CD4-positive, alpha-beta T cell treated with Interleukin-21 for 1 hour (primary cell): ENCODE data around the gene ZCCHC24.
A peak's percentile ranks its signal among the peaks of the same experiment; 100 is the strongest.

Source experiments
- DNase-seq: peaks from one replicate; pipeline ENCODE4 v3.0.0-alpha.2; 2020

The ZCCHC24 gene

DNA sequence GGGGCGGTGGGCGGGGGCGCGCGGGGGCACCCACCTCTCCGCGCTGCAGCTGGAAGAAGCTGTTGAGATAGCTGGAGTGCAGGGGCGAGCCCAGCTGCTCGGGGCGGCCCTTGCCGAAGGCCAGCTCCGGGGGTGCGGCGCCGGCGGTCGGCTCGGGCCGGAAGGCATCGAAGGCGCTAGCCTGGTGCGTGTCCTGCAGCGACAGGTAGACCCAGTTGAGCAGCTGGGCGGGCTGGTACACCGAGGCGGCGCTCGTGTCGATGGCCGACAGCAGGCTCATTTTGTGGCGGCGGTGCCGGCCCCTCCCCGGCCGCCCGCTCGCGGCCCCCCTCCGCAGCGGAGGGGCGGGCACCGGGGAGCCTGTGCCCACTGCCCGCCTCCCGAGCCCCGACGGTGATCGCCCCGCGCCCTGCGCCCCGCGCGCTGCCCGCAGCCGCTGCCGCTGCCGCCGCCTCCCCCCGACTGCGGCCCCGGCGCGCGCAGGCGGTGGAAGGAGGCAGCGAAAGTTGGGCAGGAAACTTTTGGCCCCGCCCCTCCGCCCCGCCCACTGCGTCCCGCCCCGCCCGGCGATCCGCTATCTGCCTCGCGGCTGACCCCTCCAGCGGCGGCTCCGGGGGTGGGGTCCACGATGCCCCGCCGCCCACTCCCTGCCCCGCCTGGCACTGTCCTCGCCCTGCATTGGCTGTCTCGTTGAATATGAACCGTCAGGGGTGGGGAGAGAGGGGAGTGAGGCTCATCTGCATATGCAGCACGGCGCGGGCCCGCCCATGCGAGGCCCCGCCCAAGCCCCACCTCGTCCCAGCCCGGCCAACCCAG, at the start of gene ZCCHC24:
Gene ZCCHC24, minus strand, starts transcription at position 464 of the 816 bp plus-strand sequence. Its CDS starts 184 bp downstream, at position 280.
- DNase-seq = peak; percentile 98

DNA sequence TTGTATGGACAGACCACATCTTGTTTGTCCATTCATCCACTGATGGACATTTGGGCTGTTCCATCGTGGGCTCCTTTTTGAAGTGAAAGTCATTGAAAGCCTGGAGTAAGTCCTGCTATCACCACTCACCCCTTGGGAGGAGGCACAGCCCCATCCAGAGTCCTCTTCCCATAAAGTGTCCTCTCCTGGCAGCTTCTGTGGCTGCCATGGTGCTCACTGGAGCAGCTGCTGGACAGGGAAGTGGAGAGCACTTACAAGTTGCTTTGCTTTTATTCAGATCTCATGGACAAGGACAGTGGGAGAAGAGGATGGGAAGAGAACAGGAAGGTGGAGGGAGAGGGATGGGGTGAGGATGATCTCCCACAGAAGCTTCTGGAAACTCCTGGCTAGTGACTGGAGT, 48.4 kb upstream of the ZCCHC24 start:
- no peak for DNase-seq

DNA sequence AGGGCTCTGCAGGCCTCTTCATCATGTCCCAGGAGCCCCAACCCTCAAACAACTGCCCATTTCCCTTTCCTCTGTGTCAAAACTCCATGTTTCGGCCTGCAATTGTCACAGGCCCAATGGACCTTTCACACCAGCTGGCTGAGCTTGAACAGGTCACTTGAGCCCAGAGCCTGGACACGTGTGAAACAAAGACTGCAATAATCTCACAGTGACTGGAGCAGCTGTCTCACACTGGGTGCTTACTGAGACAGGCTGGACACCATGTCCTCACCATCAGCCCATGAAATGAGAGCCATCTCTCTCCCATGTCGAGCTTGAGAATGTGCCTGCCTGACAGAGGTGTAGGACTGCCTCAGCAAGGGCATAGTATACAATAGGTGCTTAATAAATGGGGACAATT, 47.4 kb upstream of the ZCCHC24 start:
- no peak for DNase-seq

DNA sequence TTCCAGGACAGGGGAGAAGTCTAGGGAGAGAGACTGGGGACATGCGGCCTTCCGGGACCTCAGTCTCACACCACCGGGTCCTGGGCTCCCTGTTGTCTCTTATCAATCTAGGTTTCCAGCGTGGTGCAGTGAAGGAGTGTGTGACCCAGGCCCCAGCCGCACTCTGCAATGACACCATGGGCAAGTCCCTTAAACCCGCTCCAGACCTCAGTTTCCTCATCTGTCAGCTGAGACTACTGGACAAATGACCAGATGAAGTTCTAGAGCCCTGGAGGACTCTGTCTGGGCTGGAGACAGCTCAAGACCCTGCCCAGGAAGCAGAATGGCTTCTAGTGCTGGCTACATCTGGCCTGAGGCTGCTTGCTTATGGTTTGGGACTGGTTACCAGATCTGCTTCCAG, 46.8 kb upstream of the ZCCHC24 start:
- DNase-seq = no peak

DNA sequence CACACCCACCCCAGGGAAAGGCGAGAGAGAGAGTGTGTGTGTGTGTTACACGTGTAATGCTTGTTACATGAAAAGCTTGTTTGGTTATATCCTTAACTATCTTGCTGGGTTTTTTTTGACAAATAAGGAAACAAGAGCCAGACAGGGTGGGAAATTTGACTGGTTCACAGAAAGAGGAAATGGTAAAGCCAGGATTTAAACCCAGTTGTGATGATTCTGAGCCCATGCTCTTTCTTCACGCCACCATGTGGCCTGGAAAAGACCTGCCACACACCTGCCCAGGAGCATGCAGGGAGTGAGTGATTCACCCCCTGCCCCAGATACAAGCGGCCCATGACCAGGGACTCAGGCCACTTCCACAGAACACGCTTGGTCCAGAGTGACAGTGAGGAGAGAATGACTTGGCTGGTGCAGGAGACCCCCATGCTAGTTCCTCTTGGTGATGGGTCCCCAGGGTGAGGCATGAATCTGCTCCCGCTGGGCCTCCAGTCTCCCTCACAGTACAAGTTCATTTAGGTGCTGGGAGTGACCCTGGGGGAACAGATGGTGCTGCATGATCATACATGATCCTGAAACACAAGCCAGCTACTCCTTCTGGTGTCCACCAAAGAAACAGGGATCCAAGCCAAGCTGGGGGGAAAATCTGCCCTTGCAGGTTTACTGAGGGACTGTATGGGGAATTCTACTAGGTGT, 45.9 kb upstream of the ZCCHC24 start:
- DNase-seq = no peak

DNA sequence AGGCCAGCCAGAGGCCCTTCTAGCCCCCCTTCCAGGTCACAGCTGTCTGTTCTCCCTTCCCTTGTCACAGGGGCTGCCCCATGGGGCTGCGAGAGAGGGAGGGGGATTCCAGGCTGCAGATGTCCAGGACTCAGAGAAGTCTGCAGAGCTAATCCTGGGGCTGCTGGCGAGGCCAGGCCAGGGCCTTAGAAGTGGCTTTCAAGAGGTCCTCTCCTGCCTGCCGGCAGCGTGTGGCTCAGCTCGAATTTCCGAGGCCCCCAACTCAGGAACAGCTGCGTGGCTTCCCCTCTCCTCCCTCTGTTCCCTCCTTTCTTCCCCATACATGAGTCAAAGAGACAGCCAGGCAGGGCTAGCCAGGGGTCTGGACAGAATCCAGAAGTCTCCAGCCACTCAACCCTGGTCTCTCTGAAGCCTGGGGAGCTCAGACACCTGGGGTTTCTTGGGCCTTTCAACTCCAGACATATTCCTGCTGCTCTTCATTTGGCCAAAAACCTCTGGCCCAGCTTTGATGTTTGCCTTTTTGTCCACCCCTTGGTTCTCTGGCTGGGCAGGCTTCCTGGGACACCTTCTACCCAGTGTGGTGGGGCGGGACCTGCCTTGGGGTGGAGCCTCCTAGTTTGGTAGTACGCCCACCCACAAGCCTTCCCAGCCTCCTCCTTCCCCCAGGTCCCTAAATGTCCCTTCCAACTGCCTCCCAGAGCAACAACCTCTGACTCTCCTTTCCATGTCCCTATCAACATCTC, 45.1 kb upstream of the ZCCHC24 start:
- no peak for DNase-seq

DNA sequence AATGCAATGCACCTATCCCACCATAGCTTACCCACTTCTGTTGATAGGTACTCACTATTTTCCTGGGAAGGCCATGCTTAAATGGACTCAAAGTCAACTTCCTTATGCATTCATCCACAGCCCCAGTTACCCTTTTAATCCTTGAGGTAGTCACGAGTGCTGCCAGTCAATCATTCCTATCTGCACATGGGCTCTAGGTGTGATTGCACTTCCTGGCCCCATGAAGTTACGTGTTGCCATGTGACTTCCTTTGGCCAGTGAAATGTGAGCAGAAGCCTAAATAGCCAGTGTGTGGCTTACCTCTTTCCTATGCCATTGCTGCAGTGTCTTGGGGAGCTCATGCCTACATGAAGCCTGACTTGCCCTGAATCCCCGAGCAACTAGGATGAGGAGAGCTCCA, 43.4 kb upstream of the ZCCHC24 start:
- no peak for DNase-seq

DNA sequence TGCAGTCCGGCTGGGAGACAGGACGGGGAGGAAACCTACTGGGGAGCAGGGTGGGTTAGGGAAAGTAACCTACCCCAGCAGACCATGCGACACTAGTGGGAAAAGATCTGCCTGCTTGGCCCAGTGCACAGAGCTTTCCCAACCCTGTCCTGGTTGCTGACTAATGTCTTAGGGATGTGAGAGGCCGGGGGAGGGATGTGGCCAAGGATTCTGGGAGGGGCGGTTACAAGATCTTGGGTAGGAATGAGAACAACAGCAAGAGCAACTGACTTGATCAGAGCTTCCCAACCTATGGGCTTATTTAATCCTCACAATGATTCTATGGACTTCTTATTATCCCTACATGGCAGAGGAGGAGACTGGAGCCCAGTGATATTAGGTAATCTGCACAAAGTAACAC, 42.9 kb upstream of the ZCCHC24 start:
- DNase-seq = no peak

DNA sequence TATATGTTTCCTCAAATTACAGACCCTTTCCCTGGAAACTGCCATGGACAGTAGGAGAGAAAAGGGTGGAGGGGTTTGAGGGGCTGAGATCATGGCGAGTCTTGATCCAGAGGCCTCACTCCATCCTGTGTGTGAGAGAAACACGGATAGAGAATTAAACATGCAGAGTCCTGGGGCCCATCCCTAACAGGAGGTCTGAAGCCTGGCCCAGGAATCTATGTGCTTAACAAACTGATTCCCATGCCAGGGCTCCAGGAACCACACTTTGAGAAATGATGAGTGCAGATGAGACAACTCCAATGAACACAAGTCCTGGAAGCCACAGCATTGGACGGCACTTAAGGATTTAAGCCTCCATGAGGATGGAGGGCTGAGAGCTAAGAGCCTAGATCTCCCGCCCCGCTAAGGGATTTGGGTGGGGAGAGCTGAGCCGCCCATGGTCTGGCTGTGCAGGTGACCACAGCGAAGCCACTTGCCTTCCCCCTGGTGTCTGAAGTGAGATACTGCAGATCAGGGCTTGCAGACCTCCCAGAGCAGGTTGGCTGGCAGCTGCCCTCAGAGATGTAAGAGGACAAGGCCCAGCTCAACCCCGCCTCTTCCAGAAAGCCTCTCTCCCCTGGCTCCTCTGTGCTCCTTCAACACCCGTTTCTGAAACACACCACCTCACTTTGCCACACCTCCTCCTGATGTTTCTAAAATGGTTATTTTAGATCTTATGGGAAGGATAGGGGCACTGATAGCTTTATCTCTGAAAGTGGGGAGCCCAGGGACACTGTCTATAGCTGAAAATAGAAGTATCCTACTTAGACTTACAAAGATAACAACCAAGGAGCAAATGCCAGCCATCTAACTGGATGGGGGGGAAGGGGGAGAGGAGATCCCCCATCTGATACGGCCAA, 42.1 kb upstream of the ZCCHC24 start:
- peak; percentile 19 for DNase-seq

DNA sequence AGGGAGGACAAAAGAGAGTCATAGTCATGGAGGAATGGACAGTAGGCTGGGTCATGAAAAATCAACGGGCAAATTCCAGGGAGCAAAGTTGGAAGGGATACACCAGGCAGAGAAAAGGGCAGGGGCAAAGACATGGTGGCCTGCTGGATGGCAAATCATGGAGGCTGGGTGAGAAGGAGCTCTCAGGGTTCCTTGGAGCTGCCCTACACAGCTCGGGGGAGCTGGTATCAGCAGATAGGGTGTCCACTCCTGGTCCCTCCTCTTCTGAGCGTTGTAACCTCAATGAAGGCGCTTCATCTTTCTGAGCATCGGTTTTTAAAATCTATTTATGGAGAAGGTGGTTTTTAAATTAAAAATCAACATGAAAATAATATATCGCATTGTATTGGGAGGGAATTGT, 39.1 kb upstream of the ZCCHC24 start:
- no peak for DNase-seq

DNA sequence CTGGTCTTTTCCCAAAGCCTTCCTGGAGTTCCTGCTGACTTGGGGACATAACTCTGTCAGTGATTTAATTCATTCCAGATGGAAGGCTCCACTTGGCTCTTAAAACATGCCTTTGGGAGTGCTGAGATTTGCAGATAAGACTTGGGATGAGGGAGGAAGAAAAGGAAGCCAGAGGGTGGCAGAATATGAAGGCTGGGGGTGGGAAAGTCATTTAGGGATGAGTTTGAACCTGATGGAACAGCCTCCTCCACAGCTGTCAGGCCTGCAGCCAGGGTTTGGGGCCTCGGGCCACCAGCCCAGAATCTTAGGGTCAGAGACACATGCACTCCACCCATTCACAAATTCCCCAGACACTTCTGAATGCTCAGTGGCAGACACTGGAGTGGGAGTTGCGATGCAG, 38.5 kb upstream of the ZCCHC24 start:
- DNase-seq = no peak

DNA sequence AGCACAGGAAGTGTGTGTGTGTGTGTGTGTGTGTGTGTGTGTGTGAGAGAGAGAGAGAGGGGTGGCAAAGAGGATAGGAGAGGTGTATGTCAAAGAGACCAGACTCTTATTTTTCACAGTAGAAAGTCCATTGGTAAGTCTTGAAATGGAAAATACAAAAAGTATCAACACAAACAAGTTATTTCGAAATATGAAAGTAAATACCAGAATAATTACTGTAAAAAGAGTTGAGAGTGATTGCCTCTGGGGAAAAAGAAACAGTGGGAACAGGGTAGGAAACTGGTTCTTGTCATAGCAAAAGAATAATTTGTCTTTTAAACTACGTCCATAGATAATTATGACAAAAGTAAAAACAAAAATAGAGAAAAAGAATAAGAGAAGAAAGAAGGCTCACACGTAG, 37.9 kb upstream of the ZCCHC24 start:
- DNase-seq = no peak

DNA sequence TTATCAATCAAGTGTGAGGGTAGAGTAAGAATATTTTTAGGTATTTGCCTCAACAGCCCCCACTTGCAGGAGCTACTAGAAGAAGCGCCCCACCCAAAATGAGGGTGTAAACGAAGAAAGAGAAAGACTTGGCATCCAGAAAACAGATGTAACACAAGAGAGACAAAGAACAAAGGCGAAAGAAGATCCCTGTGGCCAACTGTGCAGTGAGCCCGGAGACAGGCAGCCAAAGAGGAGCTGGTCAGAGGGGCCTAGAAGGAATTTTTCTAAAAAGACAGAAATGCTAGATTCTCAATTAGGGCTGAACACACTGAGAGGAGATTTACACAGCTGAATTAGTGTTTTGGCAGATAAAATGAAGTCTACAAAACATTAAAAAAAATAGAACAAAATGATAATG, 37.3 kb upstream of the ZCCHC24 start:
- no peak for DNase-seq

DNA sequence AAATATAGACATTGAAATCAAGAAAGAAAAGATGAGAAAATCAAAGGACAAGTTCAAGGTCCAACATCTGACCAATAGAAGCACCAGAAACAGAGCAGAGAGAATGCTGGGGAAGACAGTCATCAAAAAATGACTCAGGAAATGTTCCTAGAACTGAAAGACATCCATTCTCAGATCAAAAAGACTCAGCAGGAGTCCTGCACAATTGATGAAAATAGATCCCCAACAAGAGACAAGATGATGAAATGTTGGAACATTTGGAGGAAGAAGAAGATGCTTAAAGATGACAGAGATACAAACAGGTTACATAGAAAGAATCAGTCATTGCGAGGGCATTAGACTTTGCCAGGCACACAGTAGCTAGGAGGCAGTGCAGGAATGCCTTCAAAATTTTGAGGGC, 36.9 kb upstream of the ZCCHC24 start:
- no peak for DNase-seq

DNA sequence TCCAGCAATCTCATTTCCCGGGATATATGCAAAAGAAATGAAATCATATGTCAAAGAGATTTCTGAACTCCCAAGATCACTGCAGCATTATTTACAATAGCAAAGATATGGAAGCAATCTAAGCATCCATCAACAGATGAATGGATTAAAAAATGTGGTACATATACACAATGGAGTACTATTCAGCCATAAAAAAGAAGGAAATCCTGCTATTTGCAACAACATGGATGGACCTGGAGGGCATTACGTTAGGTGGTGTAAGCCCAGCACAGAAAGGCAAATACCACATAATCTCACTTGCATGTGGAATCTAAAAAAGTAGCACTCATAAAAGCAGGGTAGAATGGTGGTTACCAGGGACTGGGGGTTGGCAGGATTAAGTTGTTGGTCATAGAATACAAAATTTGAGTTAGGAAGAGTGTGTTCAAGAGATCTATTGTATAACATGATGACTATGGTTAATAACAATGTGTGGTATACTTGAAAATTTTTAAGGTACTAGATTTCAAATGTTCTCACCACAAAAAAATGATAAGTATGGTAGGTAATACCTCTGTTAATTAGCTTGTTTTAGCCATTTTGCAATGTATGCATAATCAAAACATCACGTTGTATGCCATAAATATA, 34.0 kb upstream of the ZCCHC24 start:
- no peak for DNase-seq

DNA sequence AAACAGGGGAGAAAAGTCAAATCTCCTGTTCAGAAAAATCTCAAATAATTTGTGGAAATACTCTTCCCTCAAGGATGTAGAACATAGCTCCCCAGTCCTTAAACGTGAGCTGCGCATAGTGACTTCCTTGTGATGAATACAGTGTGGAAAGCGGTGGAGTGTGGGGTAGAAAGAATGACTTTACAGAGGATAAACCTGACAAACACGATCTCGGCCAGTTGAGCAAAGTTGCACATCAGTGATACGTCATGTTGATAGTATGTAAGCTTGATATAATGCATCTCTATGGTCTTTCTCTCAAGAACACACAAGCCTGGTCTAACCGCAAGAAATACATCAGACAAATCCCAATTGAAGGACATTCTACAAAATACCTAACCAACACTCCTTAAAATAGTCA, 32.0 kb upstream of the ZCCHC24 start:
- no peak for DNase-seq

DNA sequence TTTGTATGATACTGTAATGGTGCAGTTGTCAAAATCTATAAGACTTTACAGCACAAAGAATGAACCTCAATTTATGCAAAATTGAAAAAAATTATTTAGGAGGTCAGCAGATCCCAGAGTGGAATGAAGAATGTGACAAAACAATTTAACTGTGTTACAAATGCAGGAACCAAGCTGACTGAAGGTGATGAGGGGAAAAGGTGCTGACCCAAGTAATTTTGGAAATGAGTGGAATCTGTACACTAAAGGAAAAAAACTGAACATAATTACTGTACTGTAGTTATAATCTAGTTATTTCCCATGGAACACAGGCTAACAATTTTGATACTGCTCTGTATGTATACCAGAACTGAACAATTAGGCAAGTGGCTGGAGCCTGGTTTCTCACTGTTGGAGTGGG, 31.2 kb upstream of the ZCCHC24 start:
- DNase-seq = no peak

DNA sequence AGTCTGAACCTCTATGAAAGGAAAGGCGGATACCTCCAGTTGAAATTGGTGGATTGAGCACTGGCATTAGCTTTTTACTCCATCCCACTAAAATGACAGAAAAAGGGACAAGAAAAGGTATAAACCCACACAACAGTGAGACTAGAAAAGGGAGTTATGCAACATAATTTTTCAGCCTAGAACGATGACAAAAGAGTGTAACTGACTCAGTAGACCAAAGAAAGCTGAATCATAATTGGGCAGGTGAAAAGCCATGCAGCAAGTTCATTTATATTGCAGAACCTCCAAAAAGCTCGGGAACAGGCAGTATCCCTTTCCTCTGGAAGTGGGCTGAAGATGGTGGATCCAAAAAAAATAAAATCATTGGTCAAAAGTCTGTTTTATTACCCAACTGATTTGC, 30.5 kb upstream of the ZCCHC24 start:
- DNase-seq = no peak

DNA sequence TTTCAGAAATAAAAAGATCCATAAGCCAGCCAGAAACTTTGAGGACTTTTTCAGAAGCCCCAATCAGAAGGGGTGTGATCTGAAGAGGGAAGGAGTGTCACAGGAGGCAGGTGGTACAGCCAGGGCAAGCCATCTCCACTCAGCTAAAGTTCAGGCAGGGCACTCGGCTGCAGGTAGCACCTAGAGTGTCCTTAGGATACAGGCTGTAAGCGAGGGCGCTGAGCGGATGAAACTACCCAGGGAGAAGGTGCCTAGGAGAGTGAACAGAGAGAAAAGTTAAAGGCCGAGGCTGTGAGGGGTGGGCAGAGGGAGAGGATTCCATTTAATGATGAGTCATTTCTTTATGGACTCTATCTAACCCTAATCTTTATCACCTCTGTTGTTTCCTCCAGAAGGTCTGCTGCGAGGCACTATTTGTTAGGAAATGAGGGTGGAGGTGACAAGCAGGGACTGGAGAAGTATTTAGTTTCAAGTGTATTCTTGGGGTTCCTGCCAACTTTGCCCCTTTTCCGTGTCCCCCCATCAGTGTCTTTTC, 29.8 kb upstream of the ZCCHC24 start:
- no peak for DNase-seq

DNA sequence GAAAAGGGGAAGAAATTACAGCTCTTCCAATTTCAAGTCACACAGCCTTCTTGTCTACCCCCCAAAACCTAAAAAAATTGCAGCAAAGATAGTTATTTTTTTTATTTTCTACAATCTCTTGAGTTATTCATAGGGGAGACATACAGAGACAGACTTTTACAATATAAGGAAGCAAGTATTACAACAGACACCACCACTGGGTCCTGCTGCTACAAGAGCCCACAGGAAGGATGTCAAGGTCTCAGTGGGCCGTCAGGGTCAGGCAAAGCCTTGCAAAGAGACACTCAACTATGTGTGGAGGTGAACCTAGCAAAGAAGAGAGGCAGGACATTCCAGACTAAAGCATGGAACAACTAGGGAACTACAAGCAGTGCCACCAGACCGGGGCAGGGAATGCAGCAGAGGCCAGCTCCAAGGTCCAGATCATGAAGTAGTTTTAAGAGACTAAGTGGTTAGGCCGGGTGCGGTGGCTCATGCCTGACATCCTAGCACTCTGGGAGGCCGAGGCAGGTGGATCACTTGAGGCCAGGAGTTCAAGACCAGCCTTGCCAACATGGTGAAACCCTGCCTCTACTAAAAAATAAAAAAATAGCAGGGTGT, 28.2 kb upstream of the ZCCHC24 start:
- DNase-seq = no peak

DNA sequence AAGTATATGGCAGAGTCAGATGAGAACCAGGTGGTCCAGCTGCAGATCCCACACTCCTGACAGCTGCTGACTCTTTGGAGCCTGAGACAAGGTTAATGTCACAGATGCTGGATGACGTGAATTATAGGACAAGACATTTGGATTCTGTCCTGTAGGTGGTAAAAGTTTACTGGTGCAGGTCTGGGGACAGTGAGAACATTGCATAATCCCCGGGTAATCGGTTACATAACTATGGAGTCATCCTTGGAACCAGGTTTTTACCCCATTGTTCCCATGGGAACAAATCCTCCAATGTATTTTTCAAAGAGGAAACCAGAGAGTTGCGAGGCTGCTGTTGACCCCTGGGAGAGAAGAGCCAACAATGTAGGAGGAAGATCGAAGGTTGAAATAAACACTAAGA, 27.5 kb upstream of the ZCCHC24 start:
- DNase-seq = no peak

DNA sequence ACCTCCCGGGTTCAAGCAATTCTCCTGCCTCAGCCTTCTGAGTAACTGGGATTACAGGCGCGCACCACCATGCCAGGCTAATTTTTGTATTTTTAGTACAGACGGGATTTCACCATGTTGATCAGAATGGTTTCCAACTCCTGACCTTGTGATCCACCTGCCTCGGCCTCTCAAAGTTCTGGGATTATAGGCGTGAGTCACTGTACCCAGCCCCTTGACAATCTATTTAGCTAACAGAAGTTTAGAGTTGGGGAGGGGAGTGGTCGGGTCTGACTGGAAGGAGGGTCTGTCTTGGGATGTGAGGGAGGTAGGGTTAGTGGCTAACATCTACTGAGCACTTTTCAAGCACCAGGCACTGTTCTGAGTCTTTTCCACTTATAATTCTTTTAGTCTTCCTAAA, 27.0 kb upstream of the ZCCHC24 start:
- no peak for DNase-seq
